GM12864 (cell line): ENCODE results near the gene CHPF.

ENCODE experiments used
- DNase-seq: peaks from one replicate; pipeline ENCODE4 v3.0.0-alpha.2; 2011; ENCODE audit warnings: low read depth
- H3K4me3 ChIP-seq: 2 replicates; pipeline ENCODE4 v1.5.1; 2011; ENCODE audit warnings: mild to moderate bottlenecking, low read depth, low read length, control low read depth
- TF ChIP-seq, protein P1 (sequence below): IDR thresholded peaks from 2 replicates; pipeline ENCODE4 v1.5.1; 2011; ENCODE audit warnings: low read depth, mild to moderate bottlenecking, moderate library complexity, low read length, control low read depth, inconsistent platforms; ENCODE audit errors: missing control alignments

The CHPF gene

DNA sequence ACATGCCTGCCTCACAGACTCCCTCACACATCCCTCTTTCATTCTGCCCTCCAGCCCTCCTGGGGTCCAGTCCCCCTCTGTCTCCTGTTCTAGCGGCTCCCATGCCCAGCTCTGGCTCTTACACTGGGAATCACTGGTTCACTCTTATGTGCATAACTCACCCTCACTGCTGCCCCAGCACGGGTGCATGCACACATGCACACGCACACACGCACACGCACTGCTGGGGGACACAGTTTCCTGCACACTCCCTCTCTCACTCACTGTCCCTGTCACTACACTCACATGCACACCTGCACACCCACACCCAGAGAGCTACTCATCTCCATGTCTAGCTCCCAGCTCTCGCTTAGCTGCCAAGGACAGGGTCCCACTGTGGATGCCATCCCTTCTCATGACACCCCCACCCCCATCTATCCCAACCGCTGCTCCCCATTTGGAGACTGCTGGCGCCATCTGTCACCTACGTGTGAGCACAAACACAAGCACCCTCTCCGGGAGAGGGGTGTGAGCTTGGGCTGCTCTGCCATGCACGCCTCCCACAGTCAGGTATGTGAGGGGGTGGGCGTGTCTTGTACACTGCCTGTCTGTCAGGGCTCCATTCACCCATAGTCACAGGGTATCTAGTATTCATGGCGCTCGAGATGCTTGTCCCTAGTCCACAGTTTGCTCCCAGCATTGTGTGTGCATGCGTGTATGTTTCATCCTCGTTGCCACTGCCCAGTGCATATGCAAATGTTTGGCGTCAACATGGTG is 27.6 kb downstream of the CHPF start:
- DNase-seq: no peak
- TF ChIP-seq, protein P1, sequence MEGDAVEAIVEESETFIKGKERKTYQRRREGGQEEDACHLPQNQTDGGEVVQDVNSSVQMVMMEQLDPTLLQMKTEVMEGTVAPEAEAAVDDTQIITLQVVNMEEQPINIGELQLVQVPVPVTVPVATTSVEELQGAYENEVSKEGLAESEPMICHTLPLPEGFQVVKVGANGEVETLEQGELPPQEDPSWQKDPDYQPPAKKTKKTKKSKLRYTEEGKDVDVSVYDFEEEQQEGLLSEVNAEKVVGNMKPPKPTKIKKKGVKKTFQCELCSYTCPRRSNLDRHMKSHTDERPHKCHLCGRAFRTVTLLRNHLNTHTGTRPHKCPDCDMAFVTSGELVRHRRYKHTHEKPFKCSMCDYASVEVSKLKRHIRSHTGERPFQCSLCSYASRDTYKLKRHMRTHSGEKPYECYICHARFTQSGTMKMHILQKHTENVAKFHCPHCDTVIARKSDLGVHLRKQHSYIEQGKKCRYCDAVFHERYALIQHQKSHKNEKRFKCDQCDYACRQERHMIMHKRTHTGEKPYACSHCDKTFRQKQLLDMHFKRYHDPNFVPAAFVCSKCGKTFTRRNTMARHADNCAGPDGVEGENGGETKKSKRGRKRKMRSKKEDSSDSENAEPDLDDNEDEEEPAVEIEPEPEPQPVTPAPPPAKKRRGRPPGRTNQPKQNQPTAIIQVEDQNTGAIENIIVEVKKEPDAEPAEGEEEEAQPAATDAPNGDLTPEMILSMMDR: no peak
- no peak overlapping the region for H3K4me3 ChIP-seq

DNA sequence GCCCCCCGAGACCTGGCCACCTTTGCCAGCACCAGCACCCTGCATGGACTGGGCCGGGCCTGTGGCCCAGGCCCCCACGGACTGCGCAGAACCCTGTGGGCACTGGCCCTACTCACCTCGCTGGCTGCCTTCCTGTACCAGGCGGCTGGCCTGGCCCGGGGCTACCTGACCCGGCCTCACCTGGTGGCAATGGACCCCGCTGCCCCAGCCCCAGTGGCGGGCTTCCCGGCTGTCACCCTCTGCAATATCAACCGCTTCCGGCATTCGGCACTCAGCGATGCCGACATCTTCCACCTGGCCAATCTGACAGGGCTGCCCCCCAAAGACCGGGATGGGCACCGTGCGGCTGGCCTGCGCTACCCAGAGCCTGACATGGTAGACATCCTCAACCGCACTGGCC is 28.8 kb downstream of the CHPF start:
- TF ChIP-seq, protein P1: no peak
- DNase-seq: no peak
- H3K4me3 ChIP-seq: no peak overlapping the region

DNA sequence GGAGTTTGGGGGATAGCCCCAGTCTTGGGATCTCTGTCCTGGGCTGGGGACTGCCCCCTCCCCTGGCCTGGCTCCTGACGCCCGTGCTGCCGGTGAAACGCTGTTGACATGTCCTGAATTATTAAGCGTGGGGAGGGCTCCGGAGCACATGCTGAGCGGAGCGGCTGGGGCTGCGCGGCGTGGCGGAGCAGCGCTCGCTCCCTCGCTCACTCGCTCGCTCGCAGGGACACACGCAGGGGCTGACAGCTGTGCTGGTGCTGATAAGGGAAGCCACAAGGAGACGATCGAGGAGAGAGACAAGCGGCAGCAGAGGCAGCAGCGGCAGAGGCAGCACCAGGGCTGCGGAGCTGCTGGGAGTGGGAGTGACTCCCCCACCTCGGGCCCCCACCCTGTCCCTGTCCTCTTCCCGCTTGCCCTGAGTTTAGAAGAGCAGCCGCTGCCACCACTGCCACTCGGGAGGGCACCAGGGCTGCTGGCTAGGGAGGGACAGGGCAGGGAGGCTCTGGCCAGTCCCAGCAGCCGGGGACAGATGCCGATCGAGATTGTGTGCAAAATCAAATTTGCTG is 29.3 kb downstream of the CHPF start, which contains the start of gene ASIC4:
TSS of gene ASIC4 (plus strand) at position 287 of the 566 bp plus-strand sequence. CDS start at position 530, 243 bp downstream.
- no peak within 1 kb of the TSS for H3K4me3 ChIP-seq
- TF ChIP-seq, protein P1: no peak
- DNase-seq: no peak

DNA sequence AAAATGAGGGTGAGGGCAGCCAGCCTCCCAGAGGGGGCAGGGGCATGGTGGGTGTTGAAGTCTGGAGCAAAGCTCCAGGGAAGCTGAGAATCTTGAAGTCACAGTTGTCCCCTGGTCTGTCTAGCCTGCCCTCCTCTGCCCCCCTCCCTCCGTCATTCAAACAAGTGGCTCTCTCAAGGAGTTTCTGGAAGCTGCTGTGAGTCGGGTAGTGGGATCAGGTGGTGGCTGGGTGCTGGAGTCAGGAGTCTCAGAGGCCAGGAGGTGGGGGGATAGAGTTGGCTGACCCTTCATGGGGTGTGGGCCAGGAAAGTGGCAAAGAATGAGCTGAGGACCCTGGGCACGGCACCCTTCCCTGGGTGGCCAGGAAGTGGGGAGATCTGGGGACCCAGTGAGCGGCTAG is 29.8 kb downstream of the CHPF start:
- H3K4me3 ChIP-seq: no peak overlapping the region
- TF ChIP-seq, protein P1: no peak
- DNase-seq: no peak

DNA sequence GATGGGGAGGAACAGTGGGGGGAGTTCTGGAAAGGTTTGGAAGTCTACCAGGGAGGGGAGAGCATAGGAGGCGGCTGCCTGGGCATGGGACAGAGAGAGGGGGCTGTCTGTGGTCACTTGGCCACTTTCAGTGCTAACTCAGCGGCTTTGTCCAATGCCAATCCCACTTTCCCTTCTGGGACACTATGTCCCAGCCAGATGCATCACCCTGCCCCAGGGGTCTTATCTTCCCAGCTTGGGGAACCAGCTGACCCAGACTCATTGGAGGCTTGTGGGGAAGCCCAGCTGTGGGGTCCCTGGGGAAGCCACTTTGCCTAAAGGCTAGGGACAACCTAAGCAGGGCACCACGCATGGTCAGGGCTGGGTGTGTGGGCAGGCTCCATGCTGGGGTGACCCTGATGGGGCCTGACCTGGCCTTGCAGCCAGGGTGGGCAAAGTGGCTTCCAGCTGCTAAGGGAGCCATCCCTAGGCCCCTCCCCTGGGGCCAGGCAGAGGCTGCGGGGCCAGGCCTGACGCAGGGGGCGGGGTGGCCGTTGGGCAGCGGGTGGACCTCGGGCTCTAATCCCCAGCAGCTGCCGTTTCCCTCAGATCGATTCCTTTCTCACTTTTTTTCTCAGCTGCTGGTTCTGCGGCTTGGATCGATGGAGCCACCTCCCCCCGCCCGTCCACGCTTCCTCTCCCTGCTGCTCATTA is 30.9 kb downstream of the CHPF start:
- TF ChIP-seq, protein P1: no peak
- DNase-seq: no peak
- no peak overlapping the region for H3K4me3 ChIP-seq

DNA sequence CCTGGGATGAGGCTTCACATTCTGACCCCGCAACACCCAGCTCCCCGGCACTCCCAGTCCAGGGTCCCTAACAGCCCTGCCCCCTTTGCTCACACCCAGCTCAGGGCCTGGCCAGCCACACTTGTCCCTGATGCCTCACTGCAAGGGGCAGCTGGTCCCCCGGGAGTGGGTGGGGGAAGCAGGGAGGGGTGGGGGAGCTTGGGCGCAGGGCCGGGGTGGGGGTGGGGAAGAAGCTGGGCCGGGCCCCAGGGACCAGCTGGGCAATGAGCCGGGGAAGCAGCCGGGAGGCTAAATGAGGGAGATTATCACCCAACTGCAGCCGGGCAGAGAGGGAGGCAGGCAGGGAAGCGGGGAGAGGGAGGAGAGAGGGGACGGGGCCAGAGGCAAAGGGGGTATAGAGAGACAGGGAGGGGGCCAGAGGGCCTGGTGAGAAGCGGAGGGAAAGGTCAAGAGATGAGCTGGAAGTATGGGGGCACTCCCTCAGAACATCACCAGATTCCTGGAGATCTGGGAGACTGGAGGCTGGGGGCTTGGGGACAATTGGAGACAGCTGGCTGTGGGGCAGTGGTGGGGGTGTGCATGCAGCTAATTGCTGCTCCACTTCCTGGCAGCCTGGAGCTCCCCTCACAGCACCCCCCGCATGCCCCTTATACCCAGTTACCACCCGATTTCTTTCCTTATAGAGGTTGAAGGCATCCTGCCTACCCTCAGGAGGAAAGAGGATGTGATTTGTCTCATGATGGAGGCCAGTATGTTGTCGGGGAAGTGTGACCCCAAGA is 31.9 kb downstream of the CHPF start:
- no peak overlapping the region for H3K4me3 ChIP-seq
- no peak for DNase-seq
- TF ChIP-seq, protein P1: no peak
